HUES64 (cell line): ENCODE results near the gene C2orf76.

Experiments
- H3K27ac ChIP-seq: 2 replicates; pipeline ENCODE4 v1.7.0; 2013; ENCODE audit warnings: low read depth, low read length, inconsistent platforms
- H3K27me3 ChIP-seq: 2 replicates; pipeline ENCODE4 v1.6.1; 2013; ENCODE audit warnings: mild to moderate bottlenecking, low read length; ENCODE audit not compliant: insufficient read depth
- H3K36me3 ChIP-seq: 2 replicates; pipeline ENCODE4 v1.6.1; 2013; ENCODE audit warnings: mild to moderate bottlenecking, low read length; ENCODE audit not compliant: insufficient read depth
- H3K4me1 ChIP-seq: 2 replicates; pipeline ENCODE4 v1.6.1; 2013; ENCODE audit warnings: mild to moderate bottlenecking, low read length, moderate library complexity; ENCODE audit not compliant: insufficient read depth
- H3K4me3 ChIP-seq: 2 replicates; pipeline ENCODE4 v1.5.1; 2013; ENCODE audit warnings: mild to moderate bottlenecking, low read length, moderate library complexity
- H3K9ac ChIP-seq: 2 replicates; pipeline ENCODE4 v1.6.1; 2013; ENCODE audit warnings: mild to moderate bottlenecking, low read depth, low read length
- H3K9me3 ChIP-seq: 2 replicates; pipeline ENCODE4 v1.6.1; 2013; ENCODE audit warnings: low read depth, low read length; ENCODE audit not compliant: insufficient read depth
- WGBS: fragments of 150-250, 120-280 bp; methylation state at CpG from one replicate; pipeline ENCODE4 v1.1.7; 2013; ENCODE audit warnings: missing lambda C conversion rate; 5-methylcytosine and 5-hydroxymethylcytosine counted together

C2orf76 gene

DNA sequence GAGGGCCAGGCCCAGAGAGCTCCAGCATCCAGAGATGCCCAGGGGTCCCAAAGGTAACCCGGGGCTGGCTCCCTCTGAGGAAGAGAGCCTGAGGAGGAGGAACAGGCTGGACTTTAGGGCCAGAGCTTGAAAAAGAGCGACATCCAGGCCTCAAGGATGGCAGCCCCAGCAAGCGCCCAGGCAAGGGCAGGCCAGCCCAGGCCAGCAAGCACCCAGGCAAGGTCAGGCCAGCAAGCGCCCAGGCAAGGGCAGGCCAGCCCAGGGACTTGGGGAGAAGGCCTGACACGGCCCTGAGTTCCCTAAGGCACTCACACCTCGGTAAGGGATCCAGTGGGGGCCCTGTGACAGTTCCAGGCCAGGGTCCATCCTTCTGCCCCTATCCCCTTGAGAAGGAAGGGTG, 30.6 kb upstream of the C2orf76 start:
- Histone ChIP-seq H3K36me3 (no peaks in the 10 kb centered on the region), H3K27me3 (no peaks in the 10 kb centered on the region; the same call in 1 of the 2 replicates), H3K4me1 (no peaks in the 10 kb centered on the region), H3K4me3 (no peak overlapping the region), H3K9me3 (no peaks in the 10 kb centered on the region), H3K9ac (no peak overlapping the region), H3K27ac (no peak overlapping the region)
- WGBS, result 87% methylated on average over 6 of the region's 6 CpGs

DNA sequence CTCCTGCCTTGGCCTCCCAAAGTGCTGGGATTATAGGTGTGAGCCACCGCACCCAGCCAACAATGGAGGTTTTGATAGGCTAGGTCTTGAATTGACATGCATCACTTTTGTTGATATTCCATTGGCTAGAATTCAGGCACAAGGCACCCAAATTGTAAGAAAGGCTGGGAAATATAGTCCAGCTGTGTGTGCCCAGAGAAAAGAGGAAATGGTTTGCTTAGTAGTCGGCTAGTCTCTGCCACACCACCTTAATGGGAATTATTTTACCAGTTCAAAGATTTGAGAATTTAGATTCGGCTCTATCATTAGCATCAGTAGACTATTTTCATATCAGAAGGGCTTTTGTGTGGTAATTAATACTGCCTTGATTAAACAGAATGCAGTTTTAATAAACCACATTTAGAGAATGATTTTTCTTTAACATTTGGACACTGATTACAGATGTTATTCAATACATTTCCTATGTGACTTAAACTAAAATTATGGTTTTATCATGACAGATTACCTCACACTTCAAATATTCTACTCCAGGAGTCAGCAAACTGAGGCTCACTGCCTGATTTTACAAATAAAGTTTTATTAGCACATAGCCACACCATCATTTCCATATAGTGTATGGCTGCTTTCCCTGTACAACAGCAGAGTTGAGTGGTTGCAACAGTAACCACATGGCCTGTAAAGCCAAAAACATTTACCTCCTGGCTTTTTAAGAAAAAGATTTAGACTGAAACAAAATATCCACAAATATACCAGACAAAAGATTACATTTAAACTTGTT, 27.5 kb upstream of the C2orf76 start:
- no peak overlapping the region for H3K9ac ChIP-seq
- 93% methylated on average over 2 of the region's 3 CpGs for WGBS
- H3K36me3 ChIP-seq, result no peaks in the 10 kb centered on the region
- peaks cover 8% of the 10 kb centered on the region for H3K4me1 ChIP-seq
- H3K27me3 ChIP-seq, result no peaks in the 10 kb centered on the region; the same call in 1 of the 2 replicates
- H3K9me3 ChIP-seq, result no peaks in the 10 kb centered on the region
- H3K27ac ChIP-seq, result no peak overlapping the region
- no peak overlapping the region for H3K4me3 ChIP-seq

DNA sequence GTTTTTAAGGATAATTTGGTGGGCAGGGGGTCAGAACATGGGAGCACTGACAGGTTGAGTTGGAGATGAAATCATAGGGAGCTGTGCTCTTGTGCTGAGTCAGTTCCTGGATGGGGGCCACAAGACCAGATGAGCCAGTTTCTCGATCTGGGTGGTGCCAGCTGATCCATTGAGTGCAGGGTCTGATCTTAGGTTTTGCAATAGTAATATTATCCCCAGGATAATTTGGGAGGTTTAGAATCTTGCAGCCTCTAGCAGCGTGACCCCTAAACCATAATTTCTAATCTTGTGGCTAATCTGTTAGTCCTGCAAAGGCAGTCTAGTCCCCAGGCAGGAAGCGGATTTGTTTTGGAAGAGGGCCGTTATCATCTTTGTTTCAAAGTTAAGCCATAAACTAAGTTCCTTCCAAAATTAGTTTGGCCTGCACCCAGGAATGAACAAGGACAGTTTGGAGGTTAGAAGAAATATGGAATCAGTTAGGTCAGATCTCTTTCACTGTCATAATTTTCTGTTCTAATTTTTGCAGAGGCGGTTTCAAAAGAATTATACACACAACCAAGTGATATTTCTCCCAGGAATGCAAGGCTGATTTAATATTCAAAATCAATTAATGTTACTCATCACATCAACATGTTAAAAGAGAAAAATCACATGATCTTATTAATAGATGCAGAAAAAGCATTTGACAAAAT, 23.1 kb upstream of the C2orf76 start:
- no peak overlapping the region for H3K27ac ChIP-seq
- H3K27me3 ChIP-seq, result no peaks in the 10 kb centered on the region
- no peak overlapping the region for H3K4me3 ChIP-seq
- no peaks in the 10 kb centered on the region for H3K9me3 ChIP-seq
- WGBS, result 84% methylated on average over 5 of the region's 5 CpGs
- no peak overlapping the region for H3K9ac ChIP-seq
- peaks cover 8% of the 10 kb centered on the region for H3K4me1 ChIP-seq
- H3K36me3 ChIP-seq, result no peaks in the 10 kb centered on the region

DNA sequence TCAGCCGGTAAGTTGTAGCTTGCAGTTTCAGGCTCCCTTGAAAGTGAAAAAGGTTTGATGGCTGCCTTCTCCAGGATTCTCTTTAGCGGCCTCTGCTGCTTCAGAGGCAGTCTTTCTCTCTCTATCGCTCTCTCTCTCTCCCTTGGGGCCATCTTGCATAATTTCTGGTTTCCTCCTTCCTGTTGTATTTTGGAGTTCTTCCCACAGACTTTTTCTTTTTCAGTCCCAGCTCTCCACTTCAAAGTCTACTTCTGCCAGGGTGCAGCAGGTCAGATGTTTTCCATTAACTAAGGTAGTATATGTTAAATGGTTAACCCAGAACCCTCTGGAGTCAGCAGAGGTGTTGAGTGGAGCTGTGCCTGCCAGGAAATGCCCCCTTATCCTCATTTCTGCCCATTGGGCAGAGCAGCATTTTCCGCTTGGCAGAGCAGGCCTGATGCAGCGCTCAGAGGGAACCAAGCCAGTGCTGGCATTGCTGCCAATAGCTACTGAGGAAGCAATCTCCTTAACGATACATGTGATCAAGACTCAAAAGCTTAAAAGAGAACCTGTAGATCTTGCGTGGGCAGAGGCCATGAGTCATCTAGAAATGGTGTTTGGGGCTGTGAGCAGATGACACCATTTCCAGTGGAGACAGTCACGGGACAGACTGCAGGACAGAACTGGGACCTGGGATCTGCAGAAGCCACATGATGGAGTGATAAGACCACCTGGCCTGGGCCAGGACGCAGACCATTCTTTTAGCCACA, 20.9 kb upstream of the C2orf76 start:
- no peaks in the 10 kb centered on the region for H3K9me3 ChIP-seq
- H3K36me3 ChIP-seq, result no peaks in the 10 kb centered on the region
- H3K9ac ChIP-seq, result no peak overlapping the region
- H3K27ac ChIP-seq, result no peak overlapping the region
- 90% methylated on average over 9 of the region's 9 CpGs for WGBS
- H3K4me1 ChIP-seq, result peaks cover 8% of the 10 kb centered on the region
- no peak overlapping the region for H3K4me3 ChIP-seq
- H3K27me3 ChIP-seq, result no peaks in the 10 kb centered on the region

DNA sequence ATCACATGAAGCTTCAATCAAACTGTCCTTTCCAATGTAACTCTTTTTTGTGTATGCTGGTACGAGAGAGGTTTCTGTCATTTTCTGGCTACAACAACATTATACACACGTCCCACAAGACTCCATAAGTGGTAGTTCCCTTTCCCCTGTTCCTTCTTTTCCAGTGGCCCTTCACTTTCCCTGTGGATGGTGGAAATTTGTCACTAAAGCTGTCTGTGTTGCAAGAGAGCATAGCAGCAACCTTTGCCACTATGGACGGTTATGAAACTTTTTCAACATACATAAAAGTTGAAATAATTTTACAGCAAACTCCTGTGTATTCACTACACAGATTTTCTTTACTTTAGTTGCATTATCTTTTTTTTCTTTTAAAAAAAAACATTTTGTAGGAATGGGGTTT, 18.8 kb upstream of the C2orf76 start:
- Histone ChIP-seq H3K27me3 (no peaks in the 10 kb centered on the region), H3K9ac (no peak overlapping the region), H3K4me3 (no peak overlapping the region), H3K4me1 (peaks cover 8% of the 10 kb centered on the region), H3K36me3 (no peaks in the 10 kb centered on the region), H3K27ac (no peak overlapping the region), H3K9me3 (no peaks in the 10 kb centered on the region)
- WGBS, result 96% methylated on average over 3 of the region's 3 CpGs

DNA sequence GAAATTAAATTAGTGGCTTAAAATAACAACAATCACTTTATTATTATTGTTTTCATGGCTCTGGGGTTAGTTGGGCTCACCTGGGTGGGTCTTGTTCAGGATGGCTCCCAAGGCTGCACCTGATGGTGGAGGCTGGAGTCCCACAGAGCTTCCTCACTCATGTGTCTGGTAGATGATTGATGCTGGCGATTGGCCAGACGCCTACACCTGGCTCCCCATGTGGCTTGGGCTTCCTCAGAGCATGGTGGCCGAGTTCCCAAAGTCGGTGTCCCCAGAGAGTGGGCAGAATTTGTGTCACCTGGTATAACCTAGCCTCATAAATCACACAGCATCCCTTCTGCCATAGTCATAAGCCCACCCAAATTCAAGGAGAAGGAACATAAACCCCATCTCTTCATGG, 18.3 kb upstream of the C2orf76 start:
- H3K36me3 ChIP-seq, result no peaks in the 10 kb centered on the region
- no peak overlapping the region for H3K27ac ChIP-seq
- no peak overlapping the region for H3K4me3 ChIP-seq
- peaks cover 8% of the 10 kb centered on the region for H3K4me1 ChIP-seq
- no peaks in the 10 kb centered on the region for H3K9me3 ChIP-seq
- 84% methylated on average over 4 of the region's 4 CpGs for WGBS
- no peaks in the 10 kb centered on the region for H3K27me3 ChIP-seq
- no peak overlapping the region for H3K9ac ChIP-seq

DNA sequence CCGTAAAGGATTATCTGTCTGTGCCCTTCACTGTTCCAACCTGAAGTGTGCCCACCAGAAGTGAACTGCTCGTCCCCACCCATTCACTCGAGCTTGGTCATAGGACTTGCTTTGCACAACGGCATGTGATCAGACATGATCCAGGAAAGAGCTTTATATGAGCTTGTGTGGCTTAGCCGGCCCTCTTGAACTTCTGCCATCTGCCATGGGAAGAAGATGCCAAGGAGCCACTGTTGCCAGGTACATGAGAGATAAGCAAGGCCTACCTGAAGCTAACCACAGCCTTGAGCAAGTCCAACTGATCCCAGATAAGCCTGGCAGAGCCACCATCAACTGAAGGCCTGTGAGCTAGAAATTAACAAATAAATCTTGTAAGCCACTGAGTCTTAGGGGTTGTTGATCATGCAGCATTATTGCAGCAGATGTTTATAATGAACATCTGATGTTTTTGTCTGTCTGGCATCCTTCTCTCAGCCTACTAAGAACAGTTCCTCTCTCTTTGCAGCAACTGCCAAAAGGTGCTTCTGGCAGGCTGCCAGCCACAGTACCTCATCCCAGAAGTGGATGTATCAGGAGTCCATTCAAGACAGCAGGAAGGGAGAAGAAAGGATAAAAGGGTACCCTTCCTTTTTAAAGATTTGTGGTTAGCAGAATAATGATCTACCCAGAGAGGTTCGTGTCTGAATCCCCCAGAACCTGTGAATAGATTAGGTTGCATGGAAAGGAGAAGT, 16.9 kb upstream of the C2orf76 start:
- H3K36me3 ChIP-seq, result no peaks in the 10 kb centered on the region
- no peak overlapping the region for H3K9ac ChIP-seq
- no peaks in the 10 kb centered on the region for H3K27me3 ChIP-seq
- H3K27ac ChIP-seq, result no peak overlapping the region
- 95% methylated on average over 6 of the region's 6 CpGs for WGBS
- no peaks in the 10 kb centered on the region for H3K9me3 ChIP-seq
- no peaks in the 10 kb centered on the region for H3K4me1 ChIP-seq
- H3K4me3 ChIP-seq, result no peak overlapping the region

DNA sequence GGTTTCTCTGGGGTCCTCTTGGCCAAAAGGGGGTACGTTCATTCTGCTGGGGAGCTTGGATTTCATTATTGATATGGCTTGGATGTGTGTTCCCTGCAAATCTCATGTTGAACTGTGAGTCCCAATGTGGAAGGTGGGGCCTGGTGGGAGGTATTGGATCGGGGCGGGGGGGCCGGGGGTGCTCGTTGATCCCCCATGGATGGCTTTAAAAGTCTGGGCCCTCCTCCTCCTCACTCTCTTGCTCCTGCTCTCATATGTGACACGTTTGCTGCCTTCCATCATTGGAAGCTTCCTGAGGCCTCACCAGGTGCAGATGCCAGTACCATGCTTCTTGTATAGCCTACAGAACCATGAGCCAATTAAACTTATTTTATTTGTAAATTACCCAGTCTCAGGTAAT, 11.9 kb upstream of the C2orf76 start:
- H3K27me3 ChIP-seq, result no peaks in the 10 kb centered on the region
- H3K36me3 ChIP-seq, result peaks cover 6% of the 10 kb centered on the region
- WGBS, result 82% methylated on average over 6 of the region's 6 CpGs
- H3K9me3 ChIP-seq, result no peaks in the 10 kb centered on the region
- 0 out of 2 replicates have a peak, but pooled peaks cover 4% of the 10 kb centered on the region for H3K4me1 ChIP-seq
- H3K4me3 ChIP-seq, result no peak overlapping the region
- no peak overlapping the region for H3K9ac ChIP-seq
- no peak overlapping the region for H3K27ac ChIP-seq

DNA sequence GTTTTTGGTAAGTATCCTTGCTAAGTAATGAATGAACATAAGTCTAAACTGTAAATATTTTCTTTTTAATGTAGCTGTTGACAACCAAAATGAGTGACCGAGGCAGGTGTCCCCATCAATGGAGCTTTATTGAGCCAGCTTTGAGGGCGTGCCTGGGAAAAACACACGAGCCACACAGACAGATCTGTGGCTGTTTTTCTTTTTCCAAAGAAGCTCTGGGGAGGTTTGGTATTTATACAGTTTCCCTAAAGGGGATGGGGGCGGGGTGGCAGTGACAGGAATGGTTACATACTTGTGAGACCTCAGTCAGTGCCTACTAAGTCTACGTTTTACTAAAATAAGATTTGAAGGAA, 11.3 kb upstream of the C2orf76 start:
- peaks cover 12% of the 10 kb centered on the region for H3K36me3 ChIP-seq
- H3K9me3 ChIP-seq, result no peaks in the 10 kb centered on the region; the same call in 1 of the 2 replicates
- no peak overlapping the region for H3K27ac ChIP-seq
- no peaks in the 10 kb centered on the region for H3K27me3 ChIP-seq
- H3K9ac ChIP-seq, result no peak overlapping the region
- 0 out of 2 replicates have a peak, but pooled peaks cover 4% of the 10 kb centered on the region for H3K4me1 ChIP-seq
- no peak overlapping the region for H3K4me3 ChIP-seq
- 79% methylated on average over 5 of the region's 5 CpGs for WGBS

DNA sequence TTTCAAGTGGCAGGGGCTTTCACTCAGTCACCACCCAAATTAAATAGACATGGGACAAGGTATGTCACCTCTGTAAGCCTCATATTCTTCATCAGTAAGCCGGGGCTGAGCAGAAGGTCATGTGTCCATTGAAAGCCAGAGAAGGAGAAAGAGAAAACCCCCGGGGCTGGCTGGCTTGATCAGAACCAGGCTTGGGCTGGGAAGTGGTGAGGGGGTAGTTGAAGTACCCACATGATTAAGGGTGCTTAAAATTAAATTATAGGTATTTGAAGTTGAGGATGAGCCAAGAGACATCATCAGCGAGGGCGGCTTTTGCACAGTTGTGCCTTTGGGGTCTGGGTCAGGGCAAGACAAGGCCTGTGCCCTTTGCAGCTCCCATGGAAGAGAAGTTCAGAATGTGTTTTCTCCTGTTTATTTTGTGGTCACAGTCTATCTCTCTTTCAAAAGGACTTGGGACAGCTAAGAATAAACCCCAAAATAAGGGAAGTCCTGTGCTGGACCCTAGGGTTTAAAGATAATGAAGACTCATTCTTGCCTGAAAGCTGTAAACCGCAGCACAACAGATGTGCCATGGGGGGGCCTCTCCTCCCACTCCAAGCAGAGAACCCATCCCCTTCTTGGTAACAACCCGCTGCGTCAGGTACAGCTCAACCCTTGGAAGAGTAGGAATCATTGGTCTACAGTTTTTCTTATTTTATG, 10.8 kb upstream of the C2orf76 start:
- WGBS, result 94% methylated on average over 7 of the region's 7 CpGs
- Histone ChIP-seq H3K4me3 (no peak overlapping the region), H3K27me3 (no peaks in the 10 kb centered on the region), H3K36me3 (peaks cover 17% of the 10 kb centered on the region), H3K9me3 (no peaks in the 10 kb centered on the region; the same call in 1 of the 2 replicates), H3K4me1 (0 out of 2 replicates have a peak, but pooled peaks cover 4% of the 10 kb centered on the region), H3K27ac (no peak overlapping the region), H3K9ac (no peak overlapping the region)
